ENCODE data around the gene TPM1. TPM values are rescaled to one million over a fixed set of nuclear protein-coding genes. Genes with fewer than 3 reads are reported as not detected.

Gene TPM1
- total RNA-seq, 1 donor from 2014 or later = 4,149 TPM

DNA sequence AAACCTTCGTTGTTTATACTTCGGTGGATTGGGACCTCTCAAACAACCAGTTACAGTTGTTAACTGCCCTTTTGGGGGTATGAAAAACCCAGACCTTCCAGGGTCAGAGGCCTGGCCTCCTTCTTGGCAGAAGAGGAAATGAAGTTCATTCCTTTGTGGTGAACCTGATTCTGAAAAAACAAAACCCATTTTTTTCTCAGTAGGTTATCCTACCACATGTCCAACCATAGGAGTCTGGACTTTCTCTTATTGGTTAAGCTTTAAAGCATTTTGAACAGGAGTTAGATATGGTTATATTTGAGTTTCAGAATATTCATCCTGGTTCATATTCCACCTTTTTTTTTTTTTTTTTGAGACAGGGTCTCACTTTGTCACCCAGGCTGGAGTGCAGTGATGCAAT, 71.9 kb downstream of the TPM1 start:
- H3K36me3 ChIP-seq (ENCODE audit: control insufficient read depth in 3 of 3, insufficient read depth in 3 of 3, low read length in 3 of 3) = no peaks in the 10 kb centered on the region
- no peak overlapping the region for H3K4me3 ChIP-seq (ENCODE audit: low read length in 3 of 3)
- H3K9me3 ChIP-seq (ENCODE audit: control insufficient read depth in 3 of 3, low read length in 3 of 3) = no peaks in the 10 kb centered on the region
- H3K4me1 ChIP-seq (ENCODE audit: control insufficient read depth in 3 of 3, insufficient read depth in 3 of 3, low read length in 3 of 3) = no peaks in the 10 kb centered on the region
- no peak overlapping the region for H3K27ac ChIP-seq (ENCODE audit: low read depth, low read length)
- H3K27me3 ChIP-seq (ENCODE audit: control insufficient read depth in 3 of 3, insufficient read depth in 3 of 3, low read length in 3 of 3) = no peaks in the 10 kb centered on the region
- H3K9ac ChIP-seq (ENCODE audit: low read depth in 1 of 3, low read length in 3 of 3) = no peak overlapping the region

Other genes starting within 250 kb of the TPM1 start
- gene LACTB, start 79.1 kb downstream of the TPM1 start, total RNA-seq = 5.2 TPM
- gene RPS27L, start 114.7 kb downstream of the TPM1 start, total RNA-seq = 25.1 TPM
- gene RAB8B, start 146.9 kb downstream of the TPM1 start, total RNA-seq = 26.6 TPM
- 15.1 TPM for gene APH1B, start 234.9 kb downstream of the TPM1 start, total RNA-seq

Data from skeletal muscle tissue (tissue), 4 donors.